OCI-LY7 (cell line): ENCODE measurements around the gene PRF1. TPM values are rescaled to one million over a fixed set of nuclear protein-coding genes. Genes with fewer than 3 reads are reported as not detected.

Source experiments
- BruUV-seq: library from RNA; stranded (reverse); fragments of 400-500 nt; replicated peaks from 2 replicates; lab custom pipeline; 2021; lab: Mats Ljungman, UMichigan
- CTCF ChIA-PET: fragments of 300-600 bp; sonication (Branson Sonifier 250); formaldehyde crosslinking; loops from one replicate; lab custom pipeline; 2022; ENCODE audit warnings: antibody characterized with exemption; ENCODE audit not compliant: unreplicated experiment; lab: Charles Lee
- POLR2A ChIA-PET: fragments of 300-600 bp; sonication (Branson Sonifier 250); formaldehyde crosslinking; loops from one replicate; lab custom pipeline; 2022; ENCODE audit warnings: antibody characterized with exemption; lab: Charles Lee
- DNase-seq: peaks from one replicate; pipeline ENCODE4 v3.0.0-alpha.2; 2015; ENCODE audit warnings: low spot score
- H2AFZ ChIP-seq: fragments of 200-600 bp; sonication (generic), shearing (Covaris generic); 2 replicates; pipeline ENCODE4 v1.6.1; 2014; ENCODE audit warnings: mild to moderate bottlenecking, antibody characterized with exemption, low read length, moderate library complexity
- H3K27ac ChIP-seq: fragments of 200-600 bp; sonication (generic); 2 replicates; pipeline ENCODE4 v1.5.1; 2014; ENCODE audit warnings: mixed run types, low read depth, mild to moderate bottlenecking, moderate library complexity, low read length, inconsistent platforms; ENCODE audit not compliant: poor library complexity, severe bottlenecking
- H3K36me3 ChIP-seq: fragments of 200-600 bp; sonication (generic); 2 replicates; pipeline ENCODE4 v1.6.1; 2014; ENCODE audit warnings: mild to moderate bottlenecking, antibody characterized with exemption, low read length, moderate library complexity, mixed read lengths; ENCODE audit not compliant: insufficient read depth
- H3K4me1 ChIP-seq: fragments of 200-600 bp; sonication (generic); 2 replicates; pipeline ENCODE4 v1.5.1; 2014; ENCODE audit warnings: mild to moderate bottlenecking, low read length; ENCODE audit not compliant: insufficient read depth, poor library complexity, severe bottlenecking
- H3K4me2 ChIP-seq: fragments of 200-600 bp; sonication (generic); 2 replicates; pipeline ENCODE4 v1.6.1; 2014; ENCODE audit warnings: mild to moderate bottlenecking, low read length
- H3K4me3 ChIP-seq: fragments of 200-600 bp; sonication (generic); 2 replicates; pipeline ENCODE4 v1.5.1; 2014; ENCODE audit warnings: mild to moderate bottlenecking, low read depth, low read length; ENCODE audit not compliant: poor library complexity, severe bottlenecking
- H3K79me2 ChIP-seq: fragments of 200-600 bp; sonication (generic); 2 replicates; pipeline ENCODE4 v1.6.1; 2016; ENCODE audit warnings: low read depth, mild to moderate bottlenecking, low read length, moderate library complexity, mixed read lengths; ENCODE audit not compliant: insufficient read depth
- H3K9me2 ChIP-seq: fragments of 200-600 bp; sonication (generic); 2 replicates; pipeline ENCODE4 v1.6.1; 2016; ENCODE audit warnings: mild to moderate bottlenecking, low read length, mixed read lengths; ENCODE audit not compliant: insufficient read depth
- H3K9me3 ChIP-seq: fragments of 200-600 bp; sonication (generic); 2 replicates; pipeline ENCODE4 v1.6.1; 2014; ENCODE audit warnings: mild to moderate bottlenecking, mixed run types, low read length, mixed read lengths
- H4K20me1 ChIP-seq: fragments of 200-600 bp; sonication (generic); 2 replicates; pipeline ENCODE4 v1.6.1; 2014; ENCODE audit warnings: mild to moderate bottlenecking, antibody characterized with exemption, low read length, moderate library complexity, mixed read lengths; ENCODE audit not compliant: insufficient read depth
- EZH2phosphoT487 ChIP-seq: fragments of 200-600 bp; sonication (generic); IDR thresholded peaks from 2 replicates; pipeline ENCODE4 v1.6.1; 2018; ENCODE audit warnings: low read depth, borderline replicate concordance, mild to moderate bottlenecking, mixed run types, antibody characterized with exemption, low read length, moderate library complexity, mixed read lengths
- intact Hi-C: fragments of 100-400 bp; cut with micrococcal nuclease; formaldehyde crosslinking; loops from one replicate; pipeline ENCODE4 v1.10.0; 2022; ENCODE audit not compliant: unreplicated experiment
- total RNA-seq, 2 experiments: library from RNA; depleted of rRNA in 1 of 2; stranded (reverse); fragments of >200 nt in 1 of 2; shearing (Covaris generic) in 1 of 2; gene quantifications; 2 replicates each; pipeline ENCODE4 v1.2.3, GENCODE V29; 2014 to 2022
- TF ChIP-seq, protein P1 (sequence below): fragments of 200-600 bp; sonication (generic); conservative IDR thresholded peaks from 2 replicates; pipeline ENCODE4 v1.5.1; 2014; ENCODE audit warnings: mild to moderate bottlenecking, antibody characterized with exemption, low read length, moderate library complexity, mixed read lengths

The PRF1 gene
- total RNA-seq, 2 experiments from 2014 or later = 5.8 to 7.0 TPM

DNA sequence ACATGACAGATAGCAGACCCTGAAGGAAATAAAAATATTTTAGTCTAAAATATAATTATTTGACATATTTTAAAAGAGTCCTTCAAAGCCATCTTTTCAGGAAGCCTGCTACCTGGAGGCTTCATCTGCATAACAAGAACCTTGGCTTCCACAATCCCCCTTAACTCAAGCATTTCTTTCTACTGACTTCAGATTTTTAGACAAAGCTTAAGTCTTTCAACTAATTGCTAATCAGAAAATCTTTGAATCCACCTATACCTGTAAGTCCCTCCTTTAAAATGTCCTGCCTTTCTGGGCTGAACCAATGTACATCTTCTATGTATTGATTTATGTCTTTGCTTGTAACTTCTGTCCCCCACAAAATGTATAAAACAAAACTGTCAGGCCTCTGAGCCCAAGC lies 23.5 kb upstream of the PRF1 start:
- H3K9me2 ChIP-seq = no peaks in the 10 kb centered on the region
- intact Hi-C loops = loop anchor here (10.0 kb wide), 1 partner anchor 129 kb away; no protein-coding TSS in a partner anchor
- no peak overlapping the region for H3K4me3 ChIP-seq
- no peaks in the 10 kb centered on the region for H3K79me2 ChIP-seq
- no peak overlapping the region for H3K4me2 ChIP-seq
- no peaks in the 10 kb centered on the region for H3K36me3 ChIP-seq
- H3K9me3 ChIP-seq = peaks cover 26% of the 10 kb centered on the region; the same call in 1 of the 2 replicates
- BruUV-seq = no TSS peak
- TF ChIP-seq, protein P1, sequence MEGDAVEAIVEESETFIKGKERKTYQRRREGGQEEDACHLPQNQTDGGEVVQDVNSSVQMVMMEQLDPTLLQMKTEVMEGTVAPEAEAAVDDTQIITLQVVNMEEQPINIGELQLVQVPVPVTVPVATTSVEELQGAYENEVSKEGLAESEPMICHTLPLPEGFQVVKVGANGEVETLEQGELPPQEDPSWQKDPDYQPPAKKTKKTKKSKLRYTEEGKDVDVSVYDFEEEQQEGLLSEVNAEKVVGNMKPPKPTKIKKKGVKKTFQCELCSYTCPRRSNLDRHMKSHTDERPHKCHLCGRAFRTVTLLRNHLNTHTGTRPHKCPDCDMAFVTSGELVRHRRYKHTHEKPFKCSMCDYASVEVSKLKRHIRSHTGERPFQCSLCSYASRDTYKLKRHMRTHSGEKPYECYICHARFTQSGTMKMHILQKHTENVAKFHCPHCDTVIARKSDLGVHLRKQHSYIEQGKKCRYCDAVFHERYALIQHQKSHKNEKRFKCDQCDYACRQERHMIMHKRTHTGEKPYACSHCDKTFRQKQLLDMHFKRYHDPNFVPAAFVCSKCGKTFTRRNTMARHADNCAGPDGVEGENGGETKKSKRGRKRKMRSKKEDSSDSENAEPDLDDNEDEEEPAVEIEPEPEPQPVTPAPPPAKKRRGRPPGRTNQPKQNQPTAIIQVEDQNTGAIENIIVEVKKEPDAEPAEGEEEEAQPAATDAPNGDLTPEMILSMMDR = no peak
- ChIA-PET POLR2A (no interaction called here), CTCF (no interaction called here)
- DNase-seq = no peak
- H2AFZ ChIP-seq = no peak overlapping the region
- H4K20me1 ChIP-seq = no peaks in the 10 kb centered on the region
- no peaks in the 10 kb centered on the region for H3K4me1 ChIP-seq
- H3K27ac ChIP-seq = no peak overlapping the region

DNA sequence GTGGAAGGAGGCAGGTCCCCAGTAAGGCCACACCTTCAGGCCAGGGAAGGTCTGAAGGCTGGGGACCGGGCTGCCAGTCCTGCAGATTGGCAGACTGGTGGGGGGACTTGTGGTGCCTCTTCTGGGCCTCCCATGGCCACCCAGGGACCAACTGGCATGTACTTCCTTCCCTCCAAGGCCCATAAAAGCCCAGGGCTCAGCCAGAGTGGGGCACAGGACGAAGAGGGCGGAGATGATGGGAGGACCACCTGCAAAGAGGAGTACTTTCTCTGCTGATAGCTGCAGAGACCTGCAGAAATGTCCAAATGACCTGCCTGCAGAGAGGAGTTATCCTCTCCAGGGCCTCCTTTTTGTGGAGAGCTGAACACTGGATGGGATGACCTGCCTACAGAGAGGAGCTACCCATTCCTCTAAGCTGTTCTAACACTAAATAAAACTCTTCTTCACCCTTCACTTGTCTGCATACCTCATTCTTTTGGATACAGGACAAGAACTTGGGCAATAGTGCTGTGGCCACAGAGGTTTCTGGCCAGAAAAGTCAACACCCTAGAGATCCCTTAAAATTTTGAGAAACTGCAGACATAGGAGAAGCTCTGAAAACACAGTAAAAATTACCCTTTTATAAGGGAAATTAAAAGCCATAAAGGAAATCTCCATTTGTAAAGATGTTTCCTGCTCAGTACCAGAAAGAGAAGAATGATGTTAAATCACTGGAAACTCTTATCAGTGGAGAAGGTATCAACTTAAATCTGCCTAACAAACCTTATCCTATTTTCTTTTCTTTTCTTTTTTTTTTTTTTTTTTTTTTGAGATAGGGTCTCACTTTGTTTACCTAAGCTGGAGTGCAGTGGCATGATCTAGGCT lies 20.7 kb upstream of the PRF1 start:
- ChIA-PET CTCF (no interaction called here), POLR2A (interaction anchor here (0.6 kb wide), 1 partner anchor 217 kb away, joined by 3 read pairs; no protein-coding TSS in a partner anchor)
- no TSS peak for BruUV-seq
- Histone ChIP-seq H2AFZ (no peak overlapping the region), H3K4me2 (no peak overlapping the region), H3K27ac (no peak overlapping the region), H3K9me3 (peaks cover 21% of the 10 kb centered on the region; the same call in 1 of the 2 replicates), H3K9me2 (no peaks in the 10 kb centered on the region), H4K20me1 (no peaks in the 10 kb centered on the region), H3K36me3 (no peaks in the 10 kb centered on the region), H3K4me1 (no peaks in the 10 kb centered on the region), H3K79me2 (no peaks in the 10 kb centered on the region), H3K4me3 (no peak overlapping the region)
- DNase-seq = no peak
- intact Hi-C loops = loop anchor here (10.0 kb wide), 1 partner anchor 132 kb away; no protein-coding TSS in a partner anchor
- TF ChIP-seq, protein P1 = no peak
- no peak for TF ChIP-seq EZH2phosphoT487

DNA sequence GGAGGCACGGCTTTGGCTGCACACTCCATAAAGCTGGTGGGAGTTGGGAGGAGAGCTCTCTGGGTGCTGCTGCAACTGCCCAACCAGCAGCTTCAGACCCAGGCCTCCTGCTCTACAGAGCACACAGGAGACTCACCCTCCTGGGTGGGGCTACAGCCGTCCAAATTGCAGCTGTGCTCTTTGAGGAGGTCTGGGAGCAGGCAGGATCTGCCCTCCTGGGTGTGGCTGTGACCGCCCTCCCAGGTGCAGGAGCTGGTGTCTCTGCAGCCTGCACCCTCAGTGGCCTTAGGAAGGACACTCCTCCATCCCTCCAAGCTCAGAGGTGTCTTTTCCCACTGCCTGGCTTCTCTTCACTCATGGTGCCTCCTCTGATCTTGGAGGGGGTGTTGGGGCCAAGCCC lies 20.0 kb upstream of the PRF1 start:
- Histone ChIP-seq H3K9me2 (no peaks in the 10 kb centered on the region), H2AFZ (no peak overlapping the region), H3K36me3 (no peaks in the 10 kb centered on the region), H3K27ac (no peak overlapping the region), H3K9me3 (peaks cover 19% of the 10 kb centered on the region; the same call in 1 of the 2 replicates), H4K20me1 (no peaks in the 10 kb centered on the region), H3K4me1 (no peaks in the 10 kb centered on the region), H3K4me2 (no peak overlapping the region), H3K79me2 (no peaks in the 10 kb centered on the region), H3K4me3 (no peak overlapping the region)
- ChIA-PET CTCF (no interaction called here), POLR2A (interaction anchor here (0.7 kb wide), 1 partner anchor 250 kb away, joined by 3 read pairs; no protein-coding TSS in a partner anchor)
- no peak for DNase-seq
- intact Hi-C loops = loop anchor here (10.0 kb wide), 1 partner anchor 132 kb away; no protein-coding TSS in a partner anchor
- no TSS peak for BruUV-seq
- TF ChIP-seq, protein P1 = no peak
- TF ChIP-seq EZH2phosphoT487 = no peak
